ENCODE results near the gene MEX3D.
A peak's percentile ranks its signal among the peaks of the same experiment; 100 is the strongest.
"Not testable (repeated sequence)": the region's sequence is repeated elsewhere in the genome, so short reads cannot be mapped to it uniquely, and the experiment has no call there.

The MEX3D gene

DNA sequence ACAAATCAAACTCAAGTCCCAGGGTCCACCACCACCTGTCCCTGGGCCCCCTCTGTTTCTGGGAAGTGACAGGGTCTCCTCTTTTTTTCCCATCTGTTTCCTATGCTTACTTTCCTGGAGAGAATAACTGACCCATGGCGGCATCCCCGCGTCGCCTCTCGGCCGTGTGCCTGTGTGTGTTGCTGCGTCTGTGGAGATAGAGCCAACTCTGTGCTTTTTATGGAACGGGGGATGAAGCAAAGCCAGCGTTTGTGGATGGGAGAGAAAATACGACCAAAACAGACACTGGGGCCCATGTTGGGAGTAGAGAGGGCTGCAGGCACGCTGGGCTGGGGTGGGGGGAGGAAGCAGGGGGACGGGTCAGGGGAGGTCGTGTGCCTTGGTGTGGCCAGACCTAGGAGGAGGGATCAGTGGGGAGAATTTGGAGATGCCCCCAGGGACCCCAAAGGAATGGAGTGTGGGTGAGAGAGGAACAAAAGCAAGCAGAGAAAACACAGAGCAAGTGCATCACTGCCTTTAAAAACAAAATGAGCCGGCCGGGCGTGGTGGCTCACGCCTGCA, 27.7 kb downstream of the MEX3D start:
- no peak for DNase-seq

DNA sequence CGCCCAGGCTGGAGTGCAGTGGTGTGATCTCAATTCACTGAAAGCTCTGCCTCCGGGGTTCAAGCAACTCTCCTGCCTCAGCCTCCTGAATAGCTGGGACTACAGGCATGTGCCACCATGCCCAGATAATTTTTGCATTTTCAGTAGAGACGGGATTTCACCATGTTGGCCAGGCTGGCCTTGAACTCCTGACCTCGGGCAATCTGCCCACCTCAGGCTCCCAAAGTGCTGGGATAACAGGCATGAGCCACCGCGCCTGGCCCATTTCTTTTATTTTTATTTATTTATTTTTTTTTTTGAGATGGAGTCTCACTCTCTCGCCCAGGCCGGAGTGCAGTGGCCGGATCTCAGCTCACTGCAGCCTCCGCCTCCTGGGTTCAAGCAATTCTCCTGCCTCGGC, 28.4 kb downstream of the MEX3D start:
- DNase-seq = not testable (repeated sequence)

DNA sequence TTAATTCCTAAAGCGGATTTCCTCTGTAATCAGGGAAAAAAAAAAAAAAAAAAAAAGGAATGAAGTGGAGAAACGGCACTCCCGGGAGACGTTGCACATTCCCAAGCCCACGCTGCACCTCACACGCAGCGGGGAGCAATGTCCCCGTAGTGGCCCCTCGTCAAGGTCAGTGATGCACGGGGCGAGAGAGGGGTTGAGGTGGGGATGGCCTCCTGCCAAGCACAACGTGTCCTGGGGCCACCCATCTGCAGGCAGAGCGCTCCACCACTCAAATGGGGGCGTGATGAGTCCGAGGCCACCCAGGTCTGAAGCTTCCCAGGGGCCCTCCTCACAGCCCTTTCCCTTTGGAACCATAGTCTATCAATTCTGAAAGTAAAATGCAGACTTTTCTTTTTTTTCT, 29.1 kb downstream of the MEX3D start:
- DNase-seq = no peak

DNA sequence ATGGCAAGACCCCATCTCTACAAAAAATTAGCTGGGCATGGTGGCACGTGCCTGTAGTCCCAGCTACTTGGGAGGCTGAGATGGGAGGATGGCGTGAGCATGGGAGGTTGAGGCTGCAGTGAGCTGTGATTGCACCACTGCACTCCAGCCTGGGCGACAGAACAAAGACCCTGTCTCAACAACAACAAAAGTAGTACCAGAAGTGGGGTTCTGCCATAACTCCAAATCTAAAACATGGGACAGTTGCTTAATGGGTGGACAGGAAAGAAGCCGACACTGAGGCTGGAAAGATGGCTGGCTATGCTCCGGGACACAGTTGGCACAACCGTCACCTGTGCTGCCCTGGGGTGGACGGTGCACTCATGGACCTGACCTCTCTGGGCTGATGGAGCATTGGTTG, 32.4 kb downstream of the MEX3D start:
- DNase-seq = not testable (repeated sequence)

DNA sequence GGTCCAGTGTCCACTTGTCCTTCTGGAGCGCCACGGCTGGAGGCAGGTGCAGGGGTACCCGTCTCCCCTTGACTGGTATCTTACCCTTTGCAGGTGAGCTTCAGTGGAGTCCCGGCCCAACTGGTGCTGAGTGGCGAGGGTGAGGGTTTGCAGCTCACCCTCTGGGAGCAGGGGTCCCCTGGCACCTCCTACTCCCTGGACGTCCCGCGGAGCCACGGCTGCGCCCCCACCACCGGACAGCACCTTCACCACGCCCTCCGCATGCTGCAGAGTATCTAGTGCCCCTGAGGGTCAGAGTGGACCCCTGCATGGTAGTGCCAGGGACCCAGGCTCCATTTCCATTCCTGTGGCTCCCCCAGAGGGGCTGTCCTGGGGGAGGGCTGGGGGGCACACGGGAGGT, 33.2 kb downstream of the MEX3D start:
- DNase-seq = no peak

DNA sequence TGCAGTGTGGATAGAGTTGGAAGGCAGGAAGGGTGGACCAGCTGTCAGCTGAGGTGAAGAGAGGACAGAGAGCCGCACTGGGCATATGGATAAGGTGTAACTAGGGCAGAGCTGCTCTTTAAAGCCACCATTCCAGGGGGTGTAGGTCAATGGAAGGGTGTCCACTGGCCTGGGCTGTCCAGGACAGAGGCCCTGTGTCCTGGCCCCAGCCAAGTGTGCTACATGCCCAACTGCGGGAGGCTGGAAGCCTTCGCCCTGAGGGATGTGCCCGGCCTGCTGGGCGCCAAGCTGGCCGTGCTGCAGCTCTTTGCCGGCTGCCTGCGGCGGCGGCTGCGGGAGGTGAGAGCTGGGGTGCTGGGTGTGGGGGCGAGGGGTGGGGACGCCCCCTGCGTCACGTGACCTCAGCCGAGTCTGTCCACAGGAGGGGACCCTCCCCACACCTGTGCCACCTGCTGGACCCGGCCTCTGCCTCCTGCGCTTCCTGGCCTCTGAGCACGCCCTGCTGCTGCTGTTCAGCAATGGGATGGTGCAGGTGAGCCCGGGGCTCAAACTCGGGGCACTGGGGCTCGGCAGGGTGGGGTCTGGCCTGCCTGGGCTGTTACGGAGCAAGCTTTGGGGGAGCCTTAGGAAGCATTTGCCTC, 34.5 kb downstream of the MEX3D start:
- DNase-seq = no peak

DNA sequence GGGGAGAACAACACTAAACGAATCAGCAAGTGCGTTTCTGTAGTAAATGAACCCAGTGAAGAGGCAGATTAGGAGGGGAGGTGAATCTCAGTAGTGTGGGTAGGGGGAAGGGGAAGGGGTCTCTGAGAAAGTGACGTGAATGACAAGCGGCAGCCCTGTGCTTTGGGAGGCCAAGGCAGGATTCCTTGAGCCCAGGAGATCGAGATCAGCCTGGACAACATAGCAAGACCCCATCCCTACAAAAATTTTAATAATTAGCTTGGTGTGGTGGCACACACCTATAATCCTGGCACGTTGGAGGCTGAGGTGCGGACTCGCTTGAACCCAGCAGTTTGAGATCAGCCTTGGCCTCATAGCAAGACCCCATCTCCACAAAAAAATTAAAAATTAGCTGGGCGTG, 36.1 kb downstream of the MEX3D start:
- no peak for DNase-seq

DNA sequence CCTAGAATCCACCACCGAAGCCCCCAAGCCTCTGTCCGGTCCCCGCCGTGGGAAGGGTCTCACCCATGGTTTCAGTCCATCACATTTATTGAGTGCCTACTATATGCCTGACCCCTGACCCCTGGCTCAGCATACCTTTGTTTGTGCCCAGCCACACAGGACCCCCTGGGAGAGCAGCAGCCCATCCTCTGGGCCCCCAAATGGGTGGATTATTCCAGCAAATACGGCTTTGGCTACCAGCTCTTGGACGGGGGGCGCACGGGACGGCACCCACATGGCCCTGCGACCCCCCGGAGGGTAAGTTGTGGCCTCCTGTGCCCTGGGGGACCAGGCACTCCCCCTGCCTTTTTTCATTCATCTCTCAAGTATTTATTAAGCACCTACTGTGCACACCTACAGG, 36.5 kb downstream of the MEX3D start:
- no peak for DNase-seq

DNA sequence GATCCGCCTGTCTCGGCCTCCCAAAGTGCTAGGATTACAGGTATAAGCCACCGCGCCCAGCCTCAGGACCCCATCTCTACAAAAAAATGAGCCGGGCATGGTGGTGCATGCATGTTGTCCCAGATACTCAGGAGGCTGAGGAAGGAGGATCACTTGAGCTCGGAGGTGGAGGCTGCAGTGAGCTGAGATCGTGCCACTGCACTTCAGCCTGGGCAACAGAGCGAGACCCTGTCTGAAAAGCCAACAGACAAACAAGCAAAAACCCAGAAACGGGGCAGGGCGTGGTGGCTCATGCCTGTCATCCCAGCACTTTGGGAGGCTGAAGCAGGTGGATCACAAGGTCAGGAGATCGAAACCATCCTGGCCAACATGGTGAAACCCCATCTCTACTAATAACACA, 37.3 kb downstream of the MEX3D start:
- DNase-seq = not testable (repeated sequence)

DNA sequence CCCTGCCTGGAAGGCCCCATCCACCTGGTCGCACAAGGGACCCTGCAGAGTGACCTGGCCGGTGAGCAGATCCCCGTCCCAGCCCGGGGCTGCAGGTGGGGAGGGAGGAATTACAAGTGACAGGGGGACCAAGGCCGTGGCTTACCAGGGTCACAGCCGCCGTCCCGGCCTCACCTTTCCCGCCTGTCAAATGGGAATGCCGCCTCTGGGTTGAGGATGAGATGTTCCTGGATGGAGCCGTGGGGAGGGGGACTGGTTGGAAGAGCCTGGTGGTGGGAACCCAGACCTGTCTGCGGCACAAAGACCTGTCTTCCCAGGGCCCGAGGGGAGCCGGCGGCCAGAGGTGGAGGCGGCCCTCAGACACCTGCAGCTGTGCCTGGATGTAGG, 38.7 kb downstream of the MEX3D start:
- DNase-seq = no peak

DNA sequence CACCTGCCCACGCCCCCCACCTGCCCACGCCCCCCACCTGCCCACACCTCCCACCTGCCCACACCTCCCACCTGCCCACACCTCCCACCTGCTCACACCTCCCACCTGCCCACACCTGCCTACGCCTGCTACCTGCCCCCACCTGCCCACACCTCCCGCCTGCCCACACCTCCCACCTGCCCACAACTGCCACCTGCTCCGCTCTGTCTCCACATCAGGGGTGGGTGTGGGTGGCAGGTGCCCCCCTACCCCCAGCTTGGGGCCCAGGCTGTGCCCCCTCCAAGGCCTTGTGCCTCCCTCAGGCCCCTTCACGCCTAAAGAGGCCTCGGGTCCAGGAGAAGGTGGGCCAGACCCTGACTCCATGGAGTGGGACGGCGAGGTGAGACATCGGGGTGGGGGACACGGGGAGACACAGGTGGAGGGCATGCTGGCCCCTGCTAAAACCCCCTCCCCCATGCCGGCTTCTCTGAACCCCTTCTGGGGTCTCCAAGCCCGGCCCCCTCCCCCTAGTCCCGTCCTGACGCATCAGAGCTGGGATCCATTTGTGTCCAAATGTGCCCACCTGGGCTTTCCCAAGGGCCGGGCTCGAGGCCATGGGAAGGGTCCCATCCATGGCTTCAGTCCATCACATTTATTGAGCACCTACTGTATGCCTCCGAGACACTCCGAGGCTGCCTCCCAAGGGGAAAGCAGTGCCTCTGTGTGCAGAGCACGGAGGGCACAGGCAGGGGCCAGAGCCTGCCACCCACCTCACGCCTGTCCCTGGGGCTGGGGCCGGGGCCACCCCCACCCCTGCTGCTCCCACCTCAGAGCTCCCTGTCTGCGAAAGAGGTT, 39.3 kb downstream of the MEX3D start:
- DNase-seq = no peak

DNA sequence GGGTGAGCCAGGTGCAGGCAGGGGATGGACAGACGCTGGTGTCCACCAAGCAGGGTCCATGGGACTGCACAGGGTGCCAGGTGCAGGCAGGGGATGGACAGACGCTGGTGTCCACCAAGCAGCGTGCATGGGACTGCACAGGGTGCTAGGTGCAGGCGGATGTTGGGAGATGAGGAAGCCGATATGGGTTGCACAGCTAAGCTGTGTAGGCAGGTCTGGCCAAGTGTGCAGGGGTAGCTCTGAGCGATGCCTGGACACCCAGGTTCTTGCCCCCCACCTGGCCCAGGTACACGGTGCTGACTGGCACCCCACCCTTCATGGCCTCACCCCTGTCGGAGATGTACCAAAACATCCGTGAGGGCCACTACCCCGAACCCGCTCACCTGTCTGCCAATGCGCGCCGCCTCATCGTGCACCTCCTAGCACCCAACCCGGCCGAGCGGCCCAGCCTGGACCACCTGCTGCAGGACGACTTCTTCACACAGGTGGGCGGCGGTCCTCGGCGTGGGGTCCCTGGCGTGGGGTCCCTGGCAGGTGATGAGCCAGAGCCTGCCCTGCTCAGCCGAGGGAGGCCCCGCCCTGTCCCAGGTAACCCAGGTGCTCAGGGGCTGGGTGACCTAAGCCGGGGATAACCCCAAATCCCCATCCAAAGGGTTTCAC, 40.3 kb downstream of the MEX3D start:
- no peak for DNase-seq

DNA sequence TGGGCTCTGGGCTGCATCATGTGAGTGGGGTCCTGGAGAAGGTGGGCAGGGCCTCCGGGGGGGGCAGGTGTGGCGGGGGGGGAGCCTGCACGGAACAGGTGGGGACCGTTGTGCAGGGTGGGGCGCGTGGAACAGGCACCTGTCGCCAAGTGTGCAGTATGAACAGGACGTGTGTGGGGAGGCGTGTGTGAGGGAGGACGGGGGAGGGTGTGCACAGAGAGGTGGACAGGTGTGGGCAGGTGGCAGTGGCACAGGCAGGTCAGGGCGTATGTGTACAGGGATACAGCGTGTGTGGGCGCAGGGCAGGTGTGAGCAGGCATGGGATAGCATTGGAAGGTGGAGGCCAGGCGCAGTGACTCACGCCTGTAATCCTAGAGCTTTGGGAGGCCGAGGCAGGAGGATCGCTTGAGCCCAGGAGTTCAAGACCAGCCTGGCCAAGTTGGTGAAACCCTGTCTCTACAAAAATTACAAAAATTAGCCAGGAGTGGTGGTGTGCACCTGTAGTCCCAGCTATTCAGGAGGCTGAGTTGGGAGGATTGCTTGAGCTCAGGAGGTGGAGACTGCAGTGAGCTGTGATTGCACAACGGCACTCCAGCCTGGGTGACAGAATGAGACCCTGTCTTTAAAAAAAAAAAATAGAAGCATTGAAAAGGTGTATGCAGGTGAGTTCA, 41.0 kb downstream of the MEX3D start:
- no peak for DNase-seq

DNA sequence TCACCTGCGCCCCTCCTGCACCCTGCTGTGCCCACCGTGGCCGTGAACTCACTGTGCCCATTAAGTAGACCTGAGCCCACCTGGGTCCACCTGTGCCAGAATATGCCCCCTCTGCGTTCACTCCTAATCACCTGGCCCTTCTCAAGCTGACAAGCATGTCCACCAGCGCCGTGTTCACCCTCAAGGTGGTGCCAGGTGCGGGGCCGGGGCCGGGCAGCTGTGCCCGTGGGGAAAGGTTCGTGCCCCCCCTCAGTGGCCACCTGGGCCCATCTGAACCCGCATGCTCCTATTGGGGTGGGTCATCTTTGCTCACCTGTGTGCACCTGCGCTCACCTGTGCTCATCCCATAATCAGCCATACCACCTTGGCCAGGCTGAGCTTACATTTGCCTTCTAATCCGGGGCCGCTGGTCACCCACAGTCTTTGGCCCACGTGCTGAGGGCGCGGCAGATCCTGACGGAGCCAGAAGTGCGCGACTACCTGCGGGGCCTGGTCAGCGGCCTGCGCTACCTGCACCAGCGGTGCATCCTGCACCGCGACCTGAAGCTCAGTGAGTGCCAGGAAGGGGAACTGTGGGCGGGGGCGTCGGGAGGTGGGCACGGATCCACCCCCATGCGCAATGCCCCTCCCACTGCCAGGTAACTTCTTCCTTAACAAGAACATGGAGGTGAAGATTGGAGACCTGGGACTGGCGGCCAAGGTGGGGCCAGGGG, 41.9 kb downstream of the MEX3D start:
- no peak for DNase-seq

DNA sequence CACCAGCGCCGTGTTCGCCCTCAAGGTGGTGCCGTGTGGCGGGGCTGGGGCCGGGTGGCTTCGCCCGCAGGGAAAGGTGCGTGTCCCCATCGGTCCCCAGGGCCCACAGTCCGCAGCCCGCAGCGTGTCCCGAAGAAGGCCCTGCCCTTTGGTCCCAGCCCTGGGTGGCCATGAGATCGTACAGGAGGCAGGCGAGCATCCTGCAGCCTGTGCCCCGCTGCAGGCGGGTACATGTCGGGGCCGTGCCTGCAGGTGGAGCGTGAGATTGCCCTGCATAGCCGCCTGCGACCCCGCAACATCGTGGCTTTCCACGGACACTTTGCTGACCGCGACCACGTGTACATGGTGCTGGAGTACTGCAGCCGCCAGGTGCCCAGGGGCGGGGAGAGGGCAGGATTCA, 42.8 kb downstream of the MEX3D start:
- no peak for DNase-seq

DNA sequence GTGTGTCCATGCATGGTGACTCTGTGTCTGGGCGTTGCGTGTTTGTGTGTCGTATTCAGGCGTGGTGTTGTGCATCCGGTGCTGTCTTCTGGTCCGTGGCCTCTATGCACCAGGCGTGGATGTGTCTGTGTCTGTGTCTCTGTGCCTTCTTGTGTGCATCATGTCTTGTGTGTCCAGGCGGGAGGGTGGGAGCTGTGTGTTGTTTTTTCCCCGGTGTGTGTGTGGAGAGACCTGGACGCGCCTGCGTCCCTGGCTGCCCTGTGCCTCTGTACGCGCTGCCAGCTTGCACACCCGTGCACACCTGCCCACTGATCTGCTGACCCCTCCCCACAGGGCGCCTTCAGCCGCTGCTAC, 43.2 kb downstream of the MEX3D start:
- DNase-seq = peak in 1 of 56 donors; percentile 3

DNA sequence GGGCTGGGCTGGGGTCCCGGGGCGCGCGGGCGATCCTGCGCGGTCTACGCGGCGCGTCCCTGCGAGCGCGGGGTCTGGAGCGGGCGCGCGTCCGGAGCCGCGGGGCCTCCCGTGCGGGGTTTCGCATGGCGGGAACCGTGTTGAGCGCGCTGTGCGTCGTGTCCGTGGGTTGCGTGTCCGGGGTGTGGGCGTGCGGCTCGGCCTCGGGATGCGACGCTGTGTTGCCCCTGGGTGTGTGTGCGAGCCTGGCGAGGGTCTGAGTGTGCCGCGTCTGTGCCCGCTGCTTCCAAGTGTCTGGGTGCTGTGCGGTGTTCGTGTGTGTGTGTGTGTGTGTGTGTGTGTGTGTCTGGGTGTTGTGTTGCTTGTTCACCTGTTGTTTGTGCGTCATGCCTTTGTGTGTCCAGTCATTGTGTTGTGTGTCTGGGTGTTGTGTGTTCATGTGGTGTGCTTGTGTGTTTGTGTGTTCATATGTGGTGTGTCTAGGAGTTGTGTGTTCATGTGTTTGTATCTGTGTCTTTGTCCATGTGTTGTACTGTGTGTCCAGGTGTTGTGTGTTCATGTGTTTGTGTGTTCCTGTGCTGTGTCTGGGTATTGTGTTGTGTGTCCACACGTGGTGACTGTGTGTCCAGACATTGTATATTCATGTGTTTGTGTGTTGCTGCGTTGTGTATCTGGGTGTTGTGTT, 43.7 kb downstream of the MEX3D start:
- DNase-seq = no peak

DNA sequence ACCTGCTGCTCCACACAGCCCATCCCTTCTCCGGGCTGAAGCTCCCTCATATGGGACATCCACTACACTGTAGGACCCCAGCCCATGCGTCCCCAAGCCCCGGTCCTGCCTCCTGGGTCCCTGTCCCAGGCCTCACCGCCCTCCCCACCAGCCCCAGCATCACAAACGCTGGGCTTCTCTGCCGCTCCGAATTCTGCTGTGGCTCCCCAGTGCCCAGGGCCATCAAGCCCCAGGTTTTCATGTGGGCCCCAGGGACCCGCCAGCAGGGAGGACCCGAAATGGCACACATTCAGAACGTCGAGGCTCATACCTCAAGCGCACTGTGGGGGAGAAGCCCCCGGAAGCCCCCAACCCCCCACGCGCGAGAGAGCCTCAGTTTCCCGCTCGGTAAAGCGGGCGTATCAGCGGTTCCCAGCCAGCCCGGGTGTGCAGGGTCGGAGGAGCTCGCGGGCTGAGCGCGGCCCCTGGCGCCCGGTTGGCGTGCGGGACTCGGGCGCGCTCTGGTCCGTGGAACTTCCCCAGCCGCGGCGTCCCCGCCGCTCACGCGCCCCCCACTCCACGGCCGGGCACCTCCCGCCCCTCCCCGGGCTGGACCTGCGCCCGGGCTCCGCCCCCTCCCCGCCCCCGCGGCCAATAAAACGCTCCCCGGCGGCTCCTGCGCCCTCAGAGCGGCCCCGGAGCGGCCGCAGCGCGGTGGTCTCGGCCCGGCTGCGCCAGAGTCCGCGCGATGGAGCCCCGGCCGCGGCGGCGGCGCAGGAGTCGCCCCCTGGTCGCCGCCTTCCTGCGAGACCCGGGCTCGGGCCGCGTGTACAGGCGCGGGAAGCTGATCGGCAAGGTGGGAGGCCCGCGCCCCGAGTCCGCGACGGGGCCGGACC, 44.5 kb downstream of the MEX3D start, which contains the start of gene PLK5:
Gene PLK5 (plus strand): TSS at position 666 of the 875 bp plus-strand sequence. CDS start 2,920 bp downstream, outside the sequence.
- DNase-seq = peak in 19 of 56 donors; percentile 1 to 64 (median 23)

DNA sequence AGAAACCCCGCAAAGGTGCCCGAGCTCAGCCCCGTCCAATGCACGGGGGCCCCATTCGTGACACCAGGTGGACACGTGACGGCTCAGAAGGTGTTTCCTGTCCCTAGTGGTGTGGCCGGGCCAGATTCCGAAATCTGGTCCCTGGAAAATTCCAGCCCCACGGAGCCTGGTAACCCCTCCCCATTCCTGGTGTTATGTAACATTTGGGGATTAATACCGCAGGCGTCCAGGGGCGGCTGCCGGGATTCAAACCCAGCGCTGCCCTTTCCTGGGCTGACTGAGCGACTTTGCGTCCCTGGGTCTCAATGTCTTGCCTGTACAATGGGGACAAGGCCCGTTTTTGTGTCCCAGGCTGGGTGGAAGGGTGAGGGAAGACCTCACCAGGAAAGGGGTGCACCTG, 45.3 kb downstream of the MEX3D start:
- peak in 1 of 56 donors; percentile 14 for DNase-seq
